Endothelial cell of umbilical vein (primary cell): ENCODE data around the gene RNF126. TPM values are rescaled to one million over a fixed set of nuclear protein-coding genes. Genes with fewer than 3 reads are reported as not detected.

ENCODE experiments used
- BruUV-seq: library from RNA; stranded (reverse); fragments of 400-500 nt; replicated peaks from 2 replicates; lab custom pipeline; 2021; lab: Mats Ljungman, UMichigan
- CTCF ChIA-PET: fragments of 300-600, 350-600 bp; sonication (Branson Sonifier 250); formaldehyde crosslinking; loops from one replicate; lab custom pipeline; 2021; ENCODE audit warnings: antibody characterized with exemption, inconsistent platforms; lab: Charles Lee
- POLR2A ChIA-PET: fragments of 300-600, 350-600 bp; sonication (Branson Sonifier 250); formaldehyde crosslinking; loops from one replicate; lab custom pipeline; 2021; ENCODE audit warnings: antibody characterized with exemption, inconsistent platforms; lab: Charles Lee
- DNase-seq: peaks from one replicate; pipeline ENCODE4 v3.0.0-alpha.2; 2011; ENCODE audit warnings: low read depth, low spot score
- FAIRE-seq: peaks from 2 replicates; lab custom pipeline; 2011; peaks lifted over from hg19 to GRCh38; lab: Jason Lieb, UNC
- H2AFZ ChIP-seq: 2 replicates; pipeline ENCODE4 v1.6.0; 2012; ENCODE audit warnings: low read depth, low read length, control low read depth, inconsistent platforms
- H3K27ac ChIP-seq: 2 replicates; pipeline ENCODE4 v1.5.1; 2011; ENCODE audit warnings: low read depth, mild to moderate bottlenecking, control low read depth, low read length, moderate library complexity; ENCODE audit not compliant: insufficient read depth
- H3K27me3 ChIP-seq, 2 experiments: 2 replicates each; pipeline versions ENCODE4 v1.6.0 to v1.6.1; 2011; ENCODE audit warnings: low read length in 2 of 2, mixed read lengths in 1 of 2; ENCODE audit not compliant: control insufficient read depth in 2 of 2, insufficient read depth in 2 of 2
- H3K36me3 ChIP-seq, 2 experiments: 2 replicates in 1 of 2; 3 replicates in 1 of 2; pipeline ENCODE4 v1.5.1; 2011; ENCODE audit warnings: low read length in 2 of 2, mild to moderate bottlenecking in 1 of 2, moderate library complexity in 1 of 2; ENCODE audit not compliant: control insufficient read depth in 2 of 2, insufficient read depth in 2 of 2; ENCODE audit errors: extremely low read depth in 1 of 2
- H3K4me1 ChIP-seq: 3 replicates; pipeline ENCODE4 v1.5.1; 2011; ENCODE audit warnings: mild to moderate bottlenecking, low read length; ENCODE audit not compliant: control insufficient read depth, insufficient read depth; ENCODE audit errors: extremely low read depth
- H3K4me2 ChIP-seq: 2 replicates; pipeline ENCODE4 v1.6.1; 2011; ENCODE audit warnings: low read length, control low read depth, mixed read lengths; ENCODE audit not compliant: insufficient read depth
- H3K4me3 ChIP-seq, 3 experiments: fragments of 200-600 bp in 1 of 3; sonication (generic), shearing (Covaris generic) in 1 of 3; replicated peaks in 1 of 3; 2 replicates each; pipeline ENCODE4 v1.5.1; 2011 to 2016; ENCODE audit warnings: control low read depth in 3 of 3, low read length in 3 of 3, mild to moderate bottlenecking in 2 of 3, inconsistent platforms in 1 of 3, low read depth in 1 of 3, moderate library complexity in 1 of 3; ENCODE audit not compliant: insufficient read depth in 1 of 3
- H3K79me2 ChIP-seq: 2 replicates; pipeline ENCODE4 v1.6.0; 2012; ENCODE audit warnings: low read length, inconsistent platforms; ENCODE audit not compliant: control insufficient read depth, insufficient read depth
- H3K9ac ChIP-seq: replicated peaks from 2 replicates; pipeline ENCODE3; 2011; ENCODE audit warnings: low read length, control low read depth; ENCODE audit not compliant: insufficient read depth; ENCODE audit errors: extremely low read depth
- H3K9me1 ChIP-seq: replicated peaks from 3 replicates; pipeline ENCODE4 v1.6.0; 2011; ENCODE audit warnings: mild to moderate bottlenecking, low read length; ENCODE audit not compliant: control insufficient read depth, insufficient read depth; ENCODE audit errors: extremely low read depth
- H3K9me3 ChIP-seq: replicated peaks from 2 replicates; pipeline ENCODE4 v1.5.1; 2012; ENCODE audit warnings: low read length, inconsistent platforms; ENCODE audit not compliant: control insufficient read depth, insufficient read depth
- H4K20me1 ChIP-seq: replicated peaks from 2 replicates; pipeline ENCODE3; 2011; ENCODE audit warnings: mild to moderate bottlenecking, low read length; ENCODE audit not compliant: control insufficient read depth, insufficient read depth; ENCODE audit errors: extremely low read depth
- CTCF ChIP-seq, 2 donors: IDR thresholded peaks; 1 replicate in 1 of 2; 2 replicates in 1 of 2; pipeline ENCODE4 v1.5.1; 2011; ENCODE audit warnings: low read length in 2 of 2, mild to moderate bottlenecking in 2 of 2, moderate library complexity in 2 of 2, control low read depth in 1 of 2, inconsistent platforms in 1 of 2, low read depth in 1 of 2; ENCODE audit not compliant: insufficient read depth in 1 of 2; ENCODE audit errors: extremely low read depth in 1 of 2
- EZH2 ChIP-seq: IDR thresholded peaks from 2 replicates; pipeline ENCODE4 v1.6.1; 2012; ENCODE audit warnings: borderline replicate concordance, low read depth, mild to moderate bottlenecking, moderate library complexity, low read length, inconsistent platforms; ENCODE audit not compliant: severe bottlenecking
- FOS ChIP-seq: IDR thresholded peaks from 2 replicates; pipeline ENCODE4 v1.6.1; 2011; ENCODE audit warnings: mild to moderate bottlenecking, low read length, moderate library complexity, borderline replicate concordance; ENCODE audit not compliant: insufficient read depth
- GATA2 ChIP-seq: IDR thresholded peaks from 2 replicates; pipeline ENCODE4 v1.7.0; 2011; ENCODE audit warnings: low read depth, mild to moderate bottlenecking, moderate library complexity, mixed read lengths, low read length; ENCODE audit not compliant: insufficient read length, insufficient read depth
- JUN ChIP-seq: IDR thresholded peaks from 2 replicates; pipeline ENCODE4 v1.6.1; 2011; ENCODE audit warnings: borderline replicate concordance, low read depth; ENCODE audit not compliant: insufficient read length, insufficient read depth
- MAX ChIP-seq: IDR thresholded peaks from 2 replicates; pipeline ENCODE4 v1.6.1; 2011; ENCODE audit not compliant: insufficient read depth, insufficient read length
- MYC ChIP-seq: IDR thresholded peaks from one replicate; pipeline ENCODE4 v1.6.1; 2011; ENCODE audit warnings: mild to moderate bottlenecking, low read depth, low read length
- POLR2A ChIP-seq: IDR thresholded peaks from 2 replicates; pipeline ENCODE4 v1.6.1; 2012; ENCODE audit warnings: low read depth, mild to moderate bottlenecking, control low read depth, low read length
- POLR2AphosphoS5 ChIP-seq: IDR thresholded peaks from 2 replicates; pipeline ENCODE4 v1.6.1; 2012; ENCODE audit warnings: low read depth, mild to moderate bottlenecking, control low read depth, low read length, moderate library complexity; ENCODE audit not compliant: insufficient read depth
- dilution Hi-C: fragments of 300-500 bp; cut with MboI; formaldehyde crosslinking; loops from one replicate; pipeline ENCODE4 v1.15.0; 2019; ENCODE audit warnings: low sequenced_read_pairs; ENCODE audit not compliant: extremely low pct_ligation_motif_present
- intact Hi-C: fragments of 100-400 bp; cut with micrococcal nuclease; formaldehyde crosslinking; loops from one replicate; pipeline ENCODE4 v1.10.0; 2022
- polyA plus RNA-seq, 4 experiments: library from polyadenylated mRNA; depleted of rRNA in 3 of 4; stranded (reverse) in 3 of 4; unstranded in 1 of 4; fragments of >200 nt; gene quantifications; 2 replicates each; pipeline versions ENCODE4 v1.2.1 to v1.2.3, GENCODE V29; 2011 to 2012; ENCODE audit warnings: missing spikeins in 1 of 4
- total RNA-seq: library from RNA; stranded (reverse); gene quantifications from 2 replicates; pipeline ENCODE4 v1.2.3, GENCODE V29; 2021

The RNF126 gene
- total and polyA plus RNA-seq, 2 donors (not counting 3 experiments of a cell fraction or from before 2014, with no cell fraction given): 19.2 to 61.3 TPM

- H3K27me3 ChIP-seq: peaks cover 0 to 3% of the 10 kb centered on the region in 2 experiments
- FAIRE-seq (no peak), DNase-seq (no peak)
- peak within 1 kb of the TSS; percentile 55 for H3K4me2 ChIP-seq
- peak within 1 kb of the TSS; percentile 18 for H2AFZ ChIP-seq
- H3K27ac ChIP-seq: no peak within 1 kb of the TSS
- POLR2A ChIA-PET: no interaction called here
- H4K20me1 ChIP-seq: no peaks in the 10 kb centered on the region
- TF ChIP-seq MYC: no peak
- TF ChIP-seq JUN: no peak
- no peak for TF ChIP-seq POLR2A
- no peak for TF ChIP-seq MAX
- no peak for TF ChIP-seq CTCF (IDR thresholded peaks at IDR 0.05; ENCODE audit: extremely low read depth in 1 of 2, insufficient read depth in 1 of 2, low read depth in 1 of 2, low read length in 2 of 2)
- no peak for TF ChIP-seq EZH2
- no peak for TF ChIP-seq GATA2
- TF ChIP-seq FOS: no peak
- no peak for TF ChIP-seq POLR2AphosphoS5
- no peak within 1 kb of the TSS for H3K9ac ChIP-seq
- H3K9me3 ChIP-seq: no peaks in the 10 kb centered on the region
- H3K36me3 ChIP-seq: no peaks in the 10 kb centered on the region
- H3K4me3 ChIP-seq: peak within 1 kb of the TSS; percentile 25 to 43 (median 36)
- CTCF ChIA-PET: interaction anchor here (0.9 to 2.3 kb wide), 5 partner anchors 15 to 33 kb away, joined by 3 to 18 read pairs (median 3); no protein-coding TSS in a partner anchor
- H3K4me1 ChIP-seq: peaks cover 3% of the 10 kb centered on the region
- BruUV-seq: no TSS peak
- dilution Hi-C loops (no loop called here), intact Hi-C loops (no loop called here)
- H3K9me1 ChIP-seq: no peaks in the 10 kb centered on the region
- H3K79me2 ChIP-seq: no peaks in the 10 kb centered on the region
Observed at GRCh38 chr19:708154-709143, 45.4 kb upstream of the RNF126 start, which contains the start of gene PALM. Gene PALM (plus strand): TSS chr19:708935. CDS start chr19:709147, 212 bp downstream.
